Heart right ventricle (tissue), 16 donors: Measurements from ENCODE around the gene PTPN11. TPM values are rescaled to one million over a fixed set of nuclear protein-coding genes. Genes with fewer than 3 reads are reported as not detected.

ENCODE experiments used
- ATAC-seq, 8 donors: fragments of 200-7000 bp; cut with Tn5 transposase; one replicate each; pipeline ENCODE4 v1.9.1; 2020; ENCODE audit warnings: mild to moderate bottlenecking in 8 of 8, moderate library complexity in 8 of 8, moderate number of reproducible peaks in 1 of 8
- DNase-seq, 2 donors: peaks; one replicate each; pipeline ENCODE4 v3.0.0-alpha.2; 2020
- H3K27ac ChIP-seq, 10 donors: fragments of 200-600 bp; sonication (generic) in 2 of 10; one replicate each; pipeline versions ENCODE4 v1.5.0 to v1.8.0; 2020 to 2022; ENCODE audit warnings: mild to moderate bottlenecking in 3 of 10
- H3K27me3 ChIP-seq, 7 donors: fragments of 200-600 bp; one replicate each; pipeline ENCODE4 v1.8.0; 2021 to 2022; ENCODE audit warnings: mild to moderate bottlenecking in 2 of 7
- H3K36me3 ChIP-seq, 9 donors: fragments of 200-600 bp; sonication (generic) in 1 of 9; one replicate each; pipeline versions ENCODE4 v1.5.0 to v1.8.0; 2020 to 2022; ENCODE audit warnings: mild to moderate bottlenecking in 2 of 9
- H3K4me1 ChIP-seq, 9 donors: fragments of 200-600 bp; sonication (generic) in 1 of 9; one replicate each; pipeline versions ENCODE4 v1.5.0 to v1.8.0; 2020 to 2022; ENCODE audit warnings: mild to moderate bottlenecking in 4 of 9
- H3K4me3 ChIP-seq, 10 donors: fragments of 200-600 bp; sonication (generic) in 2 of 10; one replicate each; pipeline versions ENCODE4 v1.5.0 to v1.8.0; 2020 to 2022; ENCODE audit warnings: mild to moderate bottlenecking in 7 of 10, moderate library complexity in 2 of 10
- H3K9me3 ChIP-seq, 11 donors: fragments of 200-600 bp in 10 of 11; sonication (generic) in 2 of 11; one replicate each; pipeline versions ENCODE4 v1.5.0 to v1.8.0; 2013 to 2022; ENCODE audit warnings: mild to moderate bottlenecking in 2 of 11, control low read depth in 1 of 11, moderate library complexity in 1 of 11
- WGBS, 2 donors: extraction: QIAGEN DNeasy Blood & Tissue Kit; methylation state at CpG; one replicate each; pipeline ENCODE4 v1.1.7; 2013; ENCODE audit warnings: inconsistent platforms in 1 of 2; 5-methylcytosine and 5-hydroxymethylcytosine counted together
- intact Hi-C, 10 donors: fragments of 100-400 bp; cut with DNase I; formaldehyde crosslinking; loops; one replicate each; pipeline versions ENCODE4 v1.11.1 to v1.14.2; 2022
- polyA plus RNA-seq, 2 donors: library from polyadenylated mRNA; stranded (reverse); fragments of 200-250 nt; gene quantifications; one replicate each; pipeline ENCODE4 v1.2.3, GENCODE V29; 2013
- total RNA-seq, 10 donors: library from RNA; stranded (reverse); fragmentation: NEBNext Ultra II Directional in 3 of 10; extraction: Animal tissue kit (Norgen Biotek cat#: 25700) in 3 of 10; gene quantifications; one replicate each; pipeline versions ENCODE4 v1.2.1 to v1.2.4, GENCODE V29; 2021 to 2023
- TF ChIP-seq, protein P1 (sequence below), 9 donors: fragments of 200-600 bp; sonication (generic) in 2 of 9; IDR thresholded peaks; one replicate each; pipeline versions ENCODE4 v1.5.0 to v1.8.0; 2021 to 2022; ENCODE audit warnings: antibody characterized with exemption in 9 of 9, mild to moderate bottlenecking in 5 of 9, moderate library complexity in 1 of 9
- donor health status: Arrhythmogenic right ventricular cardiomyopathy.
- donor health status: ischemic (EF 13 %, LVEDD 7.1; RV severe dilation, severe dysfunction).
- donor health status: healthy with polysubstance abuse.
- donor health status: DM: no; HTN: yes; CAD: no.
- donor health status: DM: no; HTN: no; CAD: no.
- donor health status: ischemic (EF 25% LVEDD 6.9; RV normal size, moderate dysfunction).
- donor health status: ischemic (EF 25% LVEDD 5.7; RV mildly dilated, moderate dysfunction).
- donor health status: healthy.
- donor health status: DM: yes; HTN: yes; CAD: no.
- donor health status: Ischemic cardiomyopathy.
- donor health status: ischemic (EF 35%, LVEDD 5.7; RV mildly dilated, moderate dysfunction).
- donor health status: nonischemic (EF 11% LVEDD 7.7; RV severe dilation, severe dysfunction).
- donor health status: DM: yes; HTN: yes; CAD: no.
- donor health status: PGD.
- donor health status: ischemic (EF 29% LVEDD 5.4; RV normal size, mild dysfunction).
- donor health status: nonischemic (EF 23%, LVEDD 6.1; RV moderate dilation, normal function).

The PTPN11 gene
- total and polyA plus RNA-seq, 12 donors = 22.4 to 222 (median 141) TPM

DNA sequence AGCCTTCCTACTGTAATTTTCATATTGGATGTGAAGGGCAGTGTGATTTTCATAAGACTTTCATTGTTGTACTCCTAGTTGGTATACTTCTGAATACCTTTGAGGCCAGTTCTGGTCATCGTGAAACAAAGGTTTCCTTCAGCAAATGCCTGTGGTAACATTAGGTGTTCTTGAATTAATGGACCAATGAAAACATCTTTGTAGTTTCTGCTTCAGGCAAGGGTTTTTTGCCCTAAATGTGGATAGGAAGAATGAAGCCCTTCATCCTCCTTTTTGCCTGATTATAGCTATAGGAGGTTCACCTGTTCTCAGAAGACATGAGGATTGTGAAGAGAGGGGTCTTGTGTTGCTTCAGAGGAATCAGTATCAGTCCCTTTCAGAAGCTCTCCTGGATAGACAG, 60.7 kb downstream of the PTPN11 start:
- Histone ChIP-seq H3K4me1 (no peaks in the 10 kb centered on the region), H3K27ac (no peak overlapping the region), H3K9me3 (peaks cover 0 to 9% (median 0%) of the 10 kb centered on the region in 11 donors), H3K27me3 (no peaks in the 10 kb centered on the region), H3K36me3 (peaks cover 0 to 100% (median 60%) of the 10 kb centered on the region in 9 donors), H3K4me3 (no peak overlapping the region)
- intact Hi-C loops = no loop called here
- WGBS, 2 donors = 96 to 100% methylated on average over 1 of the region's 1 CpG
- DNase-seq (no peak), ATAC-seq (no peak)
- TF ChIP-seq, protein P1, sequence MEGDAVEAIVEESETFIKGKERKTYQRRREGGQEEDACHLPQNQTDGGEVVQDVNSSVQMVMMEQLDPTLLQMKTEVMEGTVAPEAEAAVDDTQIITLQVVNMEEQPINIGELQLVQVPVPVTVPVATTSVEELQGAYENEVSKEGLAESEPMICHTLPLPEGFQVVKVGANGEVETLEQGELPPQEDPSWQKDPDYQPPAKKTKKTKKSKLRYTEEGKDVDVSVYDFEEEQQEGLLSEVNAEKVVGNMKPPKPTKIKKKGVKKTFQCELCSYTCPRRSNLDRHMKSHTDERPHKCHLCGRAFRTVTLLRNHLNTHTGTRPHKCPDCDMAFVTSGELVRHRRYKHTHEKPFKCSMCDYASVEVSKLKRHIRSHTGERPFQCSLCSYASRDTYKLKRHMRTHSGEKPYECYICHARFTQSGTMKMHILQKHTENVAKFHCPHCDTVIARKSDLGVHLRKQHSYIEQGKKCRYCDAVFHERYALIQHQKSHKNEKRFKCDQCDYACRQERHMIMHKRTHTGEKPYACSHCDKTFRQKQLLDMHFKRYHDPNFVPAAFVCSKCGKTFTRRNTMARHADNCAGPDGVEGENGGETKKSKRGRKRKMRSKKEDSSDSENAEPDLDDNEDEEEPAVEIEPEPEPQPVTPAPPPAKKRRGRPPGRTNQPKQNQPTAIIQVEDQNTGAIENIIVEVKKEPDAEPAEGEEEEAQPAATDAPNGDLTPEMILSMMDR (IDR thresholded peaks at IDR 0.05) = no peak

GRCh38 chr12:112480931-112481330, 62.2 kb downstream of the PTPN11 start:
- DNase-seq = no peak
- Histone ChIP-seq H3K4me3 (no peak overlapping the region), H3K36me3 (peaks cover 0 to 100% (median 56%) of the 10 kb centered on the region in 9 donors), H3K27me3 (no peaks in the 10 kb centered on the region), H3K9me3 (peaks cover 0 to 9% (median 0%) of the 10 kb centered on the region in 11 donors), H3K4me1 (no peaks in the 10 kb centered on the region), H3K27ac (no peak overlapping the region)
- ATAC-seq = no peak
- intact Hi-C loops = no loop called here
- TF ChIP-seq, protein P1 (IDR thresholded peaks at IDR 0.05) = no peak
- WGBS, 2 donors = 81 to 86% methylated on average over 4 of the region's 4 CpGs

DNA sequence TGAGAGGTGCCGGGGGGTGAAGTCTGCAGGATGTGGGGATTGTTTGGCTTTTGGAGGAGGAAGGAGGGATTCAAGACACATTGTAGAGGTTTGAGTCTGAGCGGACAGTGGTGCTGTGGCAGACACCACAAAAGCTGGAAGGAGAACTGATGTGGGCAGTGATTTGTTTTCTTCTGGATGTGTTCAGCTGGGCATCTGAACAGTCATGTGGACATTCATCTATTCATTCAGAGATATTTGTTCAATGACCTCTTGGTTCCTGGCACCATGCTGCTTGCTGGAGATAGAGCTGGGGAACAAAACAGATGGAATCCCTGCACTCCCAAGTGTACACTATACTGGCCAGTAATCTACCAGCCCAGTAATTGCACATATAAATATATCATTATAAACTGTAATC, 64.0 kb downstream of the PTPN11 start:
- intact Hi-C loops = no loop called here
- Histone ChIP-seq H3K36me3 (peaks cover 0 to 100% (median 53%) of the 10 kb centered on the region in 9 donors), H3K4me1 (no peaks in the 10 kb centered on the region), H3K4me3 (no peak overlapping the region), H3K27me3 (no peaks in the 10 kb centered on the region), H3K27ac (no peak overlapping the region), H3K9me3 (peaks cover 0 to 9% (median 0%) of the 10 kb centered on the region in 11 donors)
- ATAC-seq (no peak), DNase-seq (no peak)
- TF ChIP-seq, protein P1 (IDR thresholded peaks at IDR 0.05) = no peak
- WGBS, 2 donors = 96 to 100% methylated on average over 2 of the region's 2 CpGs

GRCh38 chr12:112486361-112486760, 67.6 kb downstream of the PTPN11 start:
- TF ChIP-seq, protein P1 (IDR thresholded peaks at IDR 0.05) = no peak
- intact Hi-C loops = no loop called here

More at GRCh38 chr12:112486361-112486760, 67.6 kb downstream of the PTPN11 start:
- H3K9me3 ChIP-seq = no peaks in the 10 kb centered on the region
- DNase-seq (no peak), ATAC-seq (no peak)
- H3K4me3 ChIP-seq = no peak overlapping the region
- H3K4me1 ChIP-seq = no peaks in the 10 kb centered on the region
- peaks cover 0 to 100% (median 50%) of the 10 kb centered on the region in 9 donors for H3K36me3 ChIP-seq
- H3K27me3 ChIP-seq = no peaks in the 10 kb centered on the region
- no peak overlapping the region for H3K27ac ChIP-seq
- 90 to 94% methylated on average over 12 of the region's 12 CpGs for WGBS, 2 donors
